Astrocyte of the spinal cord (primary cell): Measurements from ENCODE around the gene TMEM63B.

ENCODE experiments used
- DNase-seq: peaks from one replicate; pipeline ENCODE4 v3.0.0; 2011; ENCODE audit warnings: low read depth, low spot score
- H3K4me3 ChIP-seq: 2 replicates; pipeline ENCODE4 v1.5.1; 2011; ENCODE audit warnings: low read depth, mild to moderate bottlenecking, low read length, moderate library complexity
- CTCF ChIP-seq: IDR thresholded peaks from 2 replicates; pipeline ENCODE4 v1.5.1; 2012; ENCODE audit warnings: low read depth, mild to moderate bottlenecking, low read length, inconsistent platforms
- in situ Hi-C: cut with HindIII; loops from 2 replicates; pipeline ENCODE4 v1.10.0; 2017; ENCODE audit warnings: low sequenced_read_pairs

TMEM63B gene

DNA sequence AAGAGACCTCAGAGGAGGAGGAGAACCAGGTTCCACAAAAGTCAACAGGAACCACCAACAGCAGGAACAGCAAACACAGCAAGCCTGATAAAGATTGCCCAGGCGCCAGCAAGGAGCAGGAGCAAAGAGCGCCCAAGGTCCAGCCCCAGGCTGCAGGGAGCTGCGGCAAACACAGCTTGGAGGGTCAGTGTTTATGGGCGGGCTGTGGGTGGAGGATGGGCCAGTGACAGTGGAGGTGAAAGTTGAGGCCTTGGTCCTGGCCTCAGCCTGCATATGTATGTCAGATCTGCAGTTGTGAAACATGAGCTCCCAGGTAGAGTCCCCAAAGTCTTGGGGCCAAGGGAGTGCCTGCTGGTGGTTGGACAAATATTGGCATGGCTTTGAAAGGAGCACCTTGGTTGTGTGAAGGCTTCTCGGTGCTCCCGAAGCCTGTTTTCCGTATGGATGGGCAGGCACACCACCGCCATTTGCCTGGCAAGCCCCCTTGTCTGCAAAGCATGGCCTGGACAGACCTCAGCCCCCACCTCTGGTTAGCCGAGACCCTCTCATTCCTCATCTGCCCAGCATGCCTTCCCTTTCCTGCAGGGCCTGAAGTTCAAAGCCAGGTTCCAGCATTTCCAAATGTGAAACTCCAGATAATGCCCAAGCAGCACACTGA, 29.3 kb downstream of the TMEM63B start:
- DNase-seq: no peak
- in situ Hi-C loops: no loop called here
- H3K4me3 ChIP-seq: no peak overlapping the region
- no peak for TF ChIP-seq CTCF

- no peak overlapping the region for H3K4me3 ChIP-seq
- TF ChIP-seq CTCF: no peak
- in situ Hi-C loops: no loop called here
- DNase-seq: no peak
Measured at GRCh38 chr6:44157152-44157521, 29.8 kb downstream of the TMEM63B start.

DNA sequence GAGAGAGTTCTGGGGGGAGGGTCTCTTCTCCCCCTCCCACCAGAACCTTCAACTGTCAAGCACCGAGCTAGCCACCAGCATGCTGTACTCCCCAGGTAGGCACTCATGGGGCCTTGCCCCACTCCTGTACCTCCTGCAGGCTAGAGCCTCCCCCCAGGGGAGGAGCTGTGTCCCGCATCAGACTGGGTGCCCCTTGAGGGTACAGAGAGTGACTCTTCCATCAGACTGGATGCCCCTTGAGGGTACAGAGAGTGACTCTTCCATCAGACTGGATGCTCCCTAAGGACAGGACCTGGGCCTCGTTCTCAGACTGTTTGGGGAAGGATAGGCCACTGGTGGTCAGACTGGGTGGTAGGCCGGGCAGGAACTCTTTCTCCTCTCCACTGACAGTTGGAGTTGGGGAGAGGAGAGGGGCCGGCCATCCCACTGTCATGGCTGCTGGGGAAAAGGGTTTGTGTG, 31.4 kb downstream of the TMEM63B start, which contains the start of gene CAPN11:
CAPN11 (plus strand) TSS at position 51 of the 459 bp plus-strand sequence; CDS start at position 80, 29 bp downstream.
- in situ Hi-C loops: no loop called here

DNA sequence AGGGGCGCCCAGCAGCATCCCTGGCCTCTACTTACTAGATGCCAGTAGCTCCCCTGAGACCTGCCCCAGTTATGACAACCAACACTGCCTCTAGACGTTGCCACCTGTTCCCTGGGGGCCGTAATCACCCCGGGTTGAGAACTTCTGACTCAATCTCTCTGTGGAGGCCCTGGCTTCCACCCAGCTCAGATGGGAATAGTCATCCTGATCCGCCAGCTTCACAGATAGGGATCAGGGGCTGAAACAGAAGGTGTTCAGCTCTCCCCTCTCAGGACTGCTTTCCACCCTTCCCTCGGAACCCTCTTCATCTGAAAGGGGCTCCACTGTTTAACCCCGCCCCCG, 34.6 kb downstream of the TMEM63B start:
- peak; percentile 41 for DNase-seq
- no peak for TF ChIP-seq CTCF
- H3K4me3 ChIP-seq: no peak overlapping the region
- in situ Hi-C loops: no loop called here

More for the DNA sequence above, 31.4 kb downstream of the TMEM63B start, which contains the start of gene CAPN11:
- DNase-seq: no peak
- no peak for TF ChIP-seq CTCF
- H3K4me3 ChIP-seq: no peak within 1 kb of the TSS

DNA sequence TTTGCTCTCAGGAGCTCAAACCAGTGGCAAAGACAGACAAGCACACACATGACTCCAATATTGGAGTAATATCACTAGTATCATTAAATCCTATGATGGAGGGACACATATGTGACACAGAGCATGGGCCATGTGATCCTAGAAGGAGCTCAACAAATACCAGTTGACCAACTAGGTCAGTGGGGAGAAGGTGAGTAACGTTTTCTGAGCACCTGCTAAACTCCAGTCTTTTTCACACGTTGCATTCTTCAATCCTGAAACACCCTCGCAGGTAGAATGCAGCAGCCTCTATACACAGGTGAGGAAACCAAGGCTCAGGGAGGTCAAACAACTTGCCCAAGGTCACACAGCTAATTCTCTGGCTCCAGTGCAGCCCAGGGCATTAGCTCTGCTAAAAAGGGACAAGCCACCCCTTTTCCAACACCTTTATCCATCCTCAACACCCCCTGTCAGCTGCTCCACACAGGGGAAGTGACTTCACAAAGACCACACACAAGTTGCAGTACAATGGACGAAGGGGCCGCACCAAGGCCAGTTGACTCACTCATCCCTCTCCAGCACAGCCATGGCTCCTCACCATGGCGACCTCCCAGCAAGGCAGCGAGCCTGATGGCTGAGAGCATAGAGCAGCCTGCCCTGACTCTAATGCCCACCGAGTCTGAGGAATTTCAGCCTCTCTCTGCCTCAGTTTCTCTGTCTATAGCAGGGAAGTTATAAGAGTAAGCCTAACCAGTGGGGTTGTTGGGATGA, 35.7 kb downstream of the TMEM63B start:
- no peak for TF ChIP-seq CTCF
- no peak overlapping the region for H3K4me3 ChIP-seq
- DNase-seq: peak; percentile 55
- in situ Hi-C loops: no loop called here

DNA sequence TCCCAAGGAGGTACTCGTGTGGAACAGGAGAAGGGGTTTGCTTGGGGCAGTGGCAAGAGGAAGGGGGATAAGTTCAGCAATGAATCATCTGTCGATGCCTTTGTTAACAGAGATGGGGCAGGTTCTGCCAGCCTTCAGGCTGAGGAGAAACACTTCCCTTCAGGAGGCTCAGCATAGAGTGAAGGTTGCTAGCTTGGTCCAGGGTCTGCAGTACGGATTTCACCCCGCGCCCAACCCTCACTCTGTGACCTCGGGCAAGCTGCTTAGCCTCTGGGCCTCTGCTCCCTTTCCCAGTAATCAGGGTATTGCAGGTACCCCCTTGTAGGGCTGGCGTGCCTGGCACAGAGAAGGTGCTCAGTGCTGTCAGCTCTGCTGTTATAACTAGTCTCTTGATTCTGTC, 38.8 kb downstream of the TMEM63B start:
- TF ChIP-seq CTCF: no peak
- no peak overlapping the region for H3K4me3 ChIP-seq
- no peak for DNase-seq
- in situ Hi-C loops: no loop called here
